Lower leg skin (tissue), 4 donors: Measurements from ENCODE around the gene MEGF8. TPM values are rescaled to one million over a fixed set of nuclear protein-coding genes. Genes with fewer than 3 reads are reported as not detected.
A peak's percentile ranks its signal among the peaks of the same experiment; 100 is the strongest.

Experiments used
- DNase-seq, 2 donors: peaks; one replicate each; pipeline ENCODE4 v3.0.0-alpha.2; 2019; ENCODE audit warnings: low spot score in 2 of 2
- H3K4me3 ChIP-seq: fragments of 200-600 bp; sonication (generic); 2 replicates; pipeline ENCODE4 v1.5.1; 2017; ENCODE audit warnings: mild to moderate bottlenecking, low read depth; ENCODE audit not compliant: poor library complexity, severe bottlenecking
- CTCF ChIP-seq, 3 donors: fragments of 450-650 bp; IDR thresholded peaks; one replicate each; pipeline ENCODE4 v1.5.1; 2016; ENCODE audit warnings: antibody characterized with exemption in 3 of 3, mild to moderate bottlenecking in 3 of 3, moderate library complexity in 2 of 3
- POLR2A ChIP-seq, 2 donors: fragments of 450-650 bp; IDR thresholded peaks; one replicate each; pipeline ENCODE4 v1.6.1; 2016 to 2017; ENCODE audit warnings: antibody characterized with exemption in 2 of 2, mild to moderate bottlenecking in 1 of 2, moderate library complexity in 1 of 2
- WGBS, 2 donors: methylation state at CpG; one replicate each; pipeline ENCODE4 v1.1.5; 2018; 5-methylcytosine and 5-hydroxymethylcytosine counted together
- intact Hi-C: fragments of 100-400 bp; cut with DNase I; formaldehyde crosslinking; loops from one replicate; pipeline ENCODE4 v1.15.0; 2023; ENCODE audit warnings: low total_unique reads
- total RNA-seq, 4 donors: library from RNA; depleted of rRNA; stranded (reverse); fragments of >200 nt; gene quantifications; one replicate each; pipeline ENCODE4 v1.1.0, GENCODE V29; 2016

The MEGF8 gene
- total RNA-seq, 4 donors from 2014 or later = 6.1 to 14.1 (median 12.0) TPM

DNA sequence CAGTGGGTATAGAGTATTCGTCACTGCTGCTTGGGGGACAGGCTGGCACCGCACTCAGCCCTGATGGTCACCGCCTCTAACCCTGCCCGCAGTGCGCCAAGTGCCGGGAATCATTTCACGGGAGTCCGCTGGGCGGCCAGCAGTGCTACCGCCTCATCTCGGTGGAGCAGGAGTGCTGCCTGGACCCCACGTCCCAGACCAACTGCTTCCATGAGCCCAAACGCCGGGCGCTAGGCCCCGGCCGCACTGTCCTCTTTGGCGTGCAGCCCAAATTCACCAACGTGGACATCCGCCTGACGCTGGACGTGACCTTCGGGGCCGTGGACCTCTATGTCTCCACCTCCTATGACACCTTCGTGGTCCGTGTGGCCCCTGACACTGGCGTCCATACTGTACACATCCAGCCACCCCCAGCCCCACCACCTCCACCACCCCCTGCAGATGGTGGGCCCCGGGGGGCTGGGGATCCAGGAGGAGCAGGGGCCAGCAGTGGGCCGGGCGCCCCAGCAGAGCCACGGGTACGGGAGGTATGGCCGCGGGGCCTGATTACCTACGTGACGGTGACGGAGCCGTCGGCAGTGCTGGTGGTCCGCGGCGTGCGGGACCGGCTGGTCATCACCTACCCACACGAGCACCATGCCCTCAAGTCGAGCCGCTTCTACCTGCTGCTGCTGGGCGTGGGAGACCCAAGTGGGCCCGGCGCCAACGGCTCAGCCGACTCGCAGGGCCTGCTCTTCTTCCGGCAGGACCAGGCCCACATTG, 50.2 kb downstream of the MEGF8 start:
- H3K4me3 ChIP-seq = no peak overlapping the region
- no peak for DNase-seq
- intact Hi-C loops = no loop called here
- TF ChIP-seq CTCF (IDR thresholded peaks at IDR 0.05) = no peak
- no peak for TF ChIP-seq POLR2A (IDR thresholded peaks at IDR 0.05)
- WGBS, 2 donors = 89 to 90% methylated on average over 40 to 44 of the region's 54 CpGs

DNA sequence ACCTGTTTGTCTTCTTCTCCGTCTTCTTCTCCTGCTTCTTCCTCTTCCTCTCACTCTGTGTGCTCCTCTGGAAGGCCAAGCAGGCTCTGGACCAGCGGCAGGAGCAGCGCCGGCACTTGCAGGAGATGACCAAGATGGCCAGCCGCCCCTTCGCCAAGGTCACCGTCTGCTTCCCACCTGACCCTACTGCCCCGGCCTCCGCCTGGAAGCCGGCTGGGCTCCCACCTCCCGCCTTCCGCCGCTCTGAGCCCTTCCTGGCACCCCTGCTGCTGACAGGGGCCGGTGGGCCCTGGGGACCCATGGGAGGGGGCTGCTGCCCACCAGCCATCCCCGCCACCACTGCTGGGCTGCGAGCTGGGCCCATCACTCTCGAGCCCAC, 50.7 kb downstream of the MEGF8 start:
- 96% methylated on average over 16 to 17 of the region's 17 CpGs for WGBS, 2 donors
- TF ChIP-seq POLR2A (IDR thresholded peaks at IDR 0.05) (no peak), CTCF (IDR thresholded peaks at IDR 0.05) (no peak)
- intact Hi-C loops = no loop called here
- DNase-seq = no peak
- no peak overlapping the region for H3K4me3 ChIP-seq

DNA sequence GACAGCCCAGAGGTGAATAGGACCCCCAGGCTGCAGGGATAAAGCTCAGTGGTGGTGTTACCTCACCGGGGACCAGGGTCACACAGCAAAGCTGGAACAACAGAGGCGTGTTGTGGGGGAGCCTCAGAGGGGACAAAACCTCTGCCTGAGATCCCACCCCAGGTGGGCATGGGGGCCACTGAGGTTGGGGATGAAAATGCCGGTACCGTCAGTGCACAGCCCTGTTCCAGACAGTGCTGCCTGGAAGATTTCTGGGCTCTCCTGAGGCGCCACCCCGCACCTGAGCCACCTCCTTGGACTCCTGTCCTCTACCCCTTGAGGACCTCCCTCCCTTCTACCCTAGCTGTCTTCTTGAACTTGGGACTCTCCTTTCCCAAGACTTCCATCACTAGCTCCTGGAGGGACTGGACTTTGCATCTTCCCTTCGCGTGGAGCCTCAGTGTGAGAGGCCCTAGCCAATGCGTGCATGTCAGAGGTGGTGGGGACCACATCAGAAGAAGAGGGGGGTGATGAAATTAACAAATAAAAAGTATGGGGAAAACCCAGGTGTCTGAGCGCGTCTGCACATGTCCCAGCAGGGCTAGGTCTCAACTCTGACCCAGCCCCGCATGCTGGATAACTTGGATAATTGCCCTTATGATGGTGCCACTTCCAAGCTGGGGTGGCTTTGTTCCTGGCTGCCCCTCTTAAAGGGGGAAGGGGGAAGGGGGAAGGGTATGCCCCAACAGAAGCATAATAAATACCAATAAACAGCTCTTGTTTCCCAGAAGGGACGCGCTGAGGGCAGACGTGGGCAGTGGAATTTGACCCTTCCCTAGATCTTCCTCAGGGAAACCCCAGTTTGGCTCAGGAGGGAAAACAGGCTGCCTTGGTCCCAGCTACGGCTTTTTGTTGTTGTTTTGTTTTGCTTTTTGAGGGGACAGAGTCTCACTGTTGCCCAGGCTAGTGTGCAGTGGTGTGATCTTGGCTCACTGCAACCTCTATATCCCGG, 53.1 kb downstream of the MEGF8 start:
- H3K4me3 ChIP-seq = no peak overlapping the region
- intact Hi-C loops = no loop called here
- TF ChIP-seq POLR2A (IDR thresholded peaks at IDR 0.05) (no peak), CTCF (IDR thresholded peaks at IDR 0.05) (no peak)
- DNase-seq = no peak
- WGBS, 2 donors = 59 to 65% methylated on average over 17 of the region's 17 CpGs

GRCh38 chr19:42380155-42380554, 54.7 kb downstream of the MEGF8 start:
- 72 to 78% methylated on average over 6 of the region's 6 CpGs for WGBS, 2 donors
- TF ChIP-seq POLR2A (IDR thresholded peaks at IDR 0.05) (no peak), CTCF (IDR thresholded peaks at IDR 0.05) (no peak)
- DNase-seq = no peak
- intact Hi-C loops = no loop called here
- H3K4me3 ChIP-seq = no peak overlapping the region

GRCh38 chr19:42386974-42387707, 61.7 kb downstream of the MEGF8 start:
- intact Hi-C loops = no loop called here
- 2 to 3% methylated on average over 24 to 48 of the region's 48 CpGs for WGBS, 2 donors
- TF ChIP-seq POLR2A (IDR thresholded peaks at IDR 0.05) = no peak
- TF ChIP-seq CTCF (IDR thresholded peaks at IDR 0.05) = no peak
- peak; percentile 43 to 91 for DNase-seq
- peak overlapping the region; percentile 22 for H3K4me3 ChIP-seq
